Right kidney (tissue), 1 donor: ENCODE results near the gene KHDRBS1.
A peak's percentile ranks its signal among the peaks of the same experiment; 100 is the strongest.
"Not testable (repeated sequence)": the region's sequence is repeated elsewhere in the genome, so short reads cannot be mapped to it uniquely, and the experiment has no call there.

Source experiments
- DNase-seq: peaks from one replicate; pipeline ENCODE4 v3.0.0-alpha.2; 2016

The KHDRBS1 gene

GRCh38 chr1:32007591-32007940, 6.1 kb upstream of the KHDRBS1 start:
- DNase-seq = no peak

GRCh38 chr1:32010246-32010645, 3.4 kb upstream of the KHDRBS1 start:
- DNase-seq = no peak

GRCh38 chr1:32012709-32013385, 821 bp upstream of the KHDRBS1 start:
- no peak for DNase-seq

GRCh38 chr1:32014199-32014947, 705 bp downstream of the KHDRBS1 start:
- DNase-seq = peak; percentile 80

GRCh38 chr1:32014948-32015273, 1.2 kb downstream of the KHDRBS1 start:
- no peak for DNase-seq

- DNase-seq = no peak
Measured at GRCh38 chr1:32020339-32020738, 6.7 kb downstream of the KHDRBS1 start.

GRCh38 chr1:32021574-32022018, 7.9 kb downstream of the KHDRBS1 start:
- DNase-seq = not testable (repeated sequence)

- no peak for DNase-seq
Measured at GRCh38 chr1:32023351-32023750, 9.7 kb downstream of the KHDRBS1 start.

- DNase-seq = no peak
Measured at GRCh38 chr1:32025515-32025914, 11.8 kb downstream of the KHDRBS1 start.

- DNase-seq = no peak
Measured at GRCh38 chr1:32028746-32029145, 15.1 kb downstream of the KHDRBS1 start.

- DNase-seq = no peak
Measured at GRCh38 chr1:32031578-32032274, 18.1 kb downstream of the KHDRBS1 start.

GRCh38 chr1:32032275-32032615, 18.6 kb downstream of the KHDRBS1 start:
- DNase-seq = no peak

GRCh38 chr1:32035119-32035518, 21.5 kb downstream of the KHDRBS1 start:
- no peak for DNase-seq

- DNase-seq = no peak
Measured at GRCh38 chr1:32040711-32041110, 27.0 kb downstream of the KHDRBS1 start.

GRCh38 chr1:32042330-32042729, 28.7 kb downstream of the KHDRBS1 start:
- DNase-seq = no peak

GRCh38 chr1:32044234-32044633, 30.6 kb downstream of the KHDRBS1 start:
- no peak for DNase-seq

- no peak for DNase-seq
Measured at GRCh38 chr1:32045772-32046171, 32.1 kb downstream of the KHDRBS1 start.

GRCh38 chr1:32047701-32048100, 34.0 kb downstream of the KHDRBS1 start:
- DNase-seq = no peak

GRCh38 chr1:32048440-32048839, 34.8 kb downstream of the KHDRBS1 start:
- no peak for DNase-seq

- no peak for DNase-seq
Measured at GRCh38 chr1:32051706-32052105, 38.0 kb downstream of the KHDRBS1 start.

- DNase-seq = no peak
Measured at GRCh38 chr1:32052887-32053286, 39.2 kb downstream of the KHDRBS1 start.

GRCh38 chr1:32055416-32055815, 41.7 kb downstream of the KHDRBS1 start:
- DNase-seq = no peak

GRCh38 chr1:32056598-32056997, 42.9 kb downstream of the KHDRBS1 start:
- no peak for DNase-seq

- DNase-seq = no peak
Measured at GRCh38 chr1:32060914-32061313, 47.2 kb downstream of the KHDRBS1 start.
